ENCODE data around the gene RNU6-9.
A peak's percentile ranks its signal among the peaks of the same experiment; 100 is the strongest.

Gene RNU6-9

DNA sequence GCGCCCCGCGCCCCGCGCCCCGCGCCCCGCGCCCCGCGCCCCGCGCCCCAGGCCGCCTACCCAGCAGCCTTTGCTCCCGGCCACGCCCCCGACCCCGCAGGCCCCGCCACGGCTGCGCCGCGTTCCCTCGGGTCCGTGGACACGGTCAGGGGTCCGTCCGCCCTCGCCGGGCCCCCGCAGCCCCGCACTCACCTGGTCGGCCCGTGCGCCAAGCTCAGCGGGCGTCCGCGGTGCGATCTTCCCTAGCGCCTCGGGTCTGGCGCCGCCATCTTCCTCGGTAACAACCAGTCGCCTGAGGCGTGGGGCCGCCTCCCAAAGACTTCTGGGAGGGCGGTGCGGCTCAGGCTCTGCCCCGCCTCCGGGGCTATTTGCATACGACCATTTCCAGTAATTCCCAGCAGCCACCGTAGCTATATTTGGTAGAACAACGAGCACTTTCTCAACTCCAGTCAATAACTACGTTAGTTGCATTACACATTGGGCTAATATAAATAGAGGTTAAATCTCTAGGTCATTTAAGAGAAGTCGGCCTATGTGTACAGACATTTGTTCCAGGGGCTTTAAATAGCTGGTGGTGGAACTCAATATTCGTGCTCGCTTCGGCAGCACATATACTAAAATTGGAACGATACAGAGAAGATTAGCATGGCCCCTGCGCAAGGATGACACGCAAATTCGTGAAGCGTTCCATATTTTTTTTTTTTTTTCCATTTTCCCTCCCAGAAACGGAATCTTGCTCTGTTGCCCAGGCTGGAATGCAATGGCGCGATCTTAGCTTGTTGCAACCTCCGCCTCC lies at the start of gene RNU6-9, which contains the start of gene MED16:
Gene RNU6-9 (plus strand): TSS at position 591 of the 796 bp plus-strand sequence.
Gene MED16 (minus strand): TSS at position 294 of the 796 bp plus-strand sequence. CDS start 2,056 bp downstream, outside the sequence.
- H3K36me3 ChIP-seq (ENCODE audit: control insufficient read depth, low read length) = peaks cover 11% of the 10 kb centered on the region

DNA sequence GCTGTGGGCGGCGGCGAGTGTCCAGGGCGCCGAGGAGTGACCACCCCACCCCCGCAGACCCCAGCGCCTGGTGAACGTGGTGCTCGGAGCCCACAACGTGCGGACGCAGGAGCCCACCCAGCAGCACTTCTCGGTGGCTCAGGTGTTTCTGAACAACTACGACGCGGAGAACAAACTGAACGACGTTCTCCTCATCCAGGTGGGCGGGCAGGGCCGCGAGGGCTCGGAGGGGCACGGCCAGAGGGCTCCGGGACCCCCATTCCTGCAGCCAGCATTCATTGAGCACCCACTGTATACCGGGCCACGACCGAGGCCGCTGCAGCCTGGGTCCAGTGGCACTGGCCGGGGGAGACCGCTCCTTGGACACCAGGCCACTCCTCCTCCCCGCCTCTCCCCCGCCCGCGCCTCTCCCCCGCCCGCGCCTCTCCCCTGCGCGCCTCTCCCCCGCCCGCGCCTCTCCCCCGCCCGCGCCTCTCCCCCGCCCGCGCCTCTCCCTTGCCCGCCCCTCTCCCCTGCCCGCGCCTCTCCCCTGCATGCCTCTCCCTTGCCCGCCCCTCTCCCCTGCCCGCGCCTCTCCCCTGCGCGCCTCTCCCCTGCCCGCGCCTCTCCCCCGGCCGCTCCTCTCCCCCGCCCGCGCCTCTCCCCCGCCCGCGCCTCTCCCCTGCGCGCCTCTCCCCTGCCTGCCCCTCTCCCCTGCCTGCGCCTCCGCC lies 49.3 kb upstream of the RNU6-9 start:
- H3K4me1 ChIP-seq (ENCODE audit: control insufficient read depth, low read length) = peaks cover 15% of the 10 kb centered on the region
- no peaks in the 10 kb centered on the region for H3K79me2 ChIP-seq (ENCODE audit: control insufficient read depth, low read length)
- no peaks in the 10 kb centered on the region for H4K20me1 ChIP-seq (ENCODE audit: control insufficient read depth, insufficient read depth, low read depth, low read length)
- no peaks in the 10 kb centered on the region for H3K9me3 ChIP-seq (ENCODE audit: control insufficient read depth, insufficient read depth, low read length)
- no peak overlapping the region for H3K4me2 ChIP-seq (ENCODE audit: low read length)
- H3K9me2 ChIP-seq (replicated peaks; ENCODE audit: control insufficient read depth, low read length) = no peaks in the 10 kb centered on the region
- TF ChIP-seq EZH2phosphoT487 (IDR thresholded peaks at IDR 0.05; ENCODE audit: borderline replicate concordance, low read length) = no peak
- no peak overlapping the region for H3K4me3 ChIP-seq (ENCODE audit: low read length)
- H3F3A ChIP-seq (ENCODE audit: control insufficient read depth, insufficient read depth) = no peaks in the 10 kb centered on the region
- H3K36me3 ChIP-seq (ENCODE audit: control insufficient read depth, low read length) = no peaks in the 10 kb centered on the region
- H3K27me3 ChIP-seq (ENCODE audit: control insufficient read depth, low read length) = peaks cover 12% of the 10 kb centered on the region
- no peak overlapping the region for H3K27ac ChIP-seq (ENCODE audit: low read depth, low read length)

More for the DNA sequence above, at the start of gene RNU6-9, which contains the start of gene MED16:
- H3K27me3 ChIP-seq (ENCODE audit: control insufficient read depth, low read length) = no peaks in the 10 kb centered on the region
- peaks cover 12% of the 10 kb centered on the region for H3K79me2 ChIP-seq (ENCODE audit: control insufficient read depth, low read length)
- H4K20me1 ChIP-seq (ENCODE audit: control insufficient read depth, insufficient read depth, low read depth, low read length) = no peaks in the 10 kb centered on the region
- peak within 1 kb of the TSS; percentile 58 for H3K27ac ChIP-seq (ENCODE audit: low read depth, low read length)
- no peaks in the 10 kb centered on the region for H3K9me2 ChIP-seq (replicated peaks; ENCODE audit: control insufficient read depth, low read length)
- H3F3A ChIP-seq (ENCODE audit: control insufficient read depth, insufficient read depth) = no peaks in the 10 kb centered on the region
- peak within 1 kb of the TSS; percentile 90 for H3K4me3 ChIP-seq (ENCODE audit: low read length)
- H3K9me3 ChIP-seq (ENCODE audit: control insufficient read depth, insufficient read depth, low read length) = no peaks in the 10 kb centered on the region
- peaks cover 23% of the 10 kb centered on the region for H3K4me1 ChIP-seq (ENCODE audit: control insufficient read depth, low read length)
- peak within 1 kb of the TSS; percentile 79 for H3K4me2 ChIP-seq (ENCODE audit: low read length)
- TF ChIP-seq, protein P1, sequence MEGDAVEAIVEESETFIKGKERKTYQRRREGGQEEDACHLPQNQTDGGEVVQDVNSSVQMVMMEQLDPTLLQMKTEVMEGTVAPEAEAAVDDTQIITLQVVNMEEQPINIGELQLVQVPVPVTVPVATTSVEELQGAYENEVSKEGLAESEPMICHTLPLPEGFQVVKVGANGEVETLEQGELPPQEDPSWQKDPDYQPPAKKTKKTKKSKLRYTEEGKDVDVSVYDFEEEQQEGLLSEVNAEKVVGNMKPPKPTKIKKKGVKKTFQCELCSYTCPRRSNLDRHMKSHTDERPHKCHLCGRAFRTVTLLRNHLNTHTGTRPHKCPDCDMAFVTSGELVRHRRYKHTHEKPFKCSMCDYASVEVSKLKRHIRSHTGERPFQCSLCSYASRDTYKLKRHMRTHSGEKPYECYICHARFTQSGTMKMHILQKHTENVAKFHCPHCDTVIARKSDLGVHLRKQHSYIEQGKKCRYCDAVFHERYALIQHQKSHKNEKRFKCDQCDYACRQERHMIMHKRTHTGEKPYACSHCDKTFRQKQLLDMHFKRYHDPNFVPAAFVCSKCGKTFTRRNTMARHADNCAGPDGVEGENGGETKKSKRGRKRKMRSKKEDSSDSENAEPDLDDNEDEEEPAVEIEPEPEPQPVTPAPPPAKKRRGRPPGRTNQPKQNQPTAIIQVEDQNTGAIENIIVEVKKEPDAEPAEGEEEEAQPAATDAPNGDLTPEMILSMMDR (IDR thresholded peaks at IDR 0.05; ENCODE audit: low read depth, low read length, poor library complexity, severe bottlenecking) = no peak
- no peak for TF ChIP-seq EZH2phosphoT487 (IDR thresholded peaks at IDR 0.05; ENCODE audit: borderline replicate concordance, low read length)

DNA sequence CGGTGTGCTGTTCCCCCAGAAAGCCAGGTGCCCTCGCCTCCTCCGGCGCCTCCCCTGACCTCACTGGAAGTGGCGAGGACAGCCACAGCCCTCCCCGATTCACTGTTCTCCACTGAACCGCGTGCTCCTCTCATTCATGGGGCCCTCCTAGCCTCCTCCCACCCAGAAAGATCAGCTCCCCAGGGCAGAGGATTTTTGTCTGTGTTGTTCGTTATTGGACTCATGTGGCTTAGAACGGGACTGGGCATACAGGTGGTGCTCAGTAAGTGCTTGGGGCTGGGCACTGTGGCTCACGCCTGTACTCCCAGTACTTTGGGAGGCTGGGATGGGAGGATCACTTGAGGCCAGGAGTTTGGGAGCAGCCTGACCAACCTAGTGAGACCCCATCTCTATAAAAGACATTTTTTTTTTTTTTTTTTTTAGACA lies 48.7 kb upstream of the RNU6-9 start:
- no peaks in the 10 kb centered on the region for H3F3A ChIP-seq (ENCODE audit: control insufficient read depth, insufficient read depth)
- no peak overlapping the region for H3K4me2 ChIP-seq (ENCODE audit: low read length)
- H4K20me1 ChIP-seq (ENCODE audit: control insufficient read depth, insufficient read depth, low read depth, low read length) = no peaks in the 10 kb centered on the region
- H3K27ac ChIP-seq (ENCODE audit: low read depth, low read length) = no peak overlapping the region
- H3K4me3 ChIP-seq (ENCODE audit: low read length) = no peak overlapping the region
- H3K27me3 ChIP-seq (ENCODE audit: control insufficient read depth, low read length) = peaks cover 12% of the 10 kb centered on the region
- peaks cover 15% of the 10 kb centered on the region for H3K4me1 ChIP-seq (ENCODE audit: control insufficient read depth, low read length)
- no peaks in the 10 kb centered on the region for H3K79me2 ChIP-seq (ENCODE audit: control insufficient read depth, low read length)
- TF ChIP-seq EZH2phosphoT487 (IDR thresholded peaks at IDR 0.05; ENCODE audit: borderline replicate concordance, low read length) = no peak
- TF ChIP-seq, protein P1 (IDR thresholded peaks at IDR 0.05; ENCODE audit: low read depth, low read length, poor library complexity, severe bottlenecking) = no peak
- no peaks in the 10 kb centered on the region for H3K36me3 ChIP-seq (ENCODE audit: control insufficient read depth, low read length)
- no peaks in the 10 kb centered on the region for H3K9me3 ChIP-seq (ENCODE audit: control insufficient read depth, insufficient read depth, low read length)
- H3K9me2 ChIP-seq (replicated peaks; ENCODE audit: control insufficient read depth, low read length) = no peaks in the 10 kb centered on the region

Measured in DOHH2 (cell line).